Neural cell (in vitro differentiated cells): Measurements from ENCODE around the gene NLRC5. TPM values are rescaled to one million over a fixed set of nuclear protein-coding genes. Genes with fewer than 3 reads are reported as not detected.

Experiments
- H2AFZ ChIP-seq: fragments of 200-600, 300-800 bp; sonication (generic), shearing (Covaris generic); 2 replicates; pipeline ENCODE4 v1.6.0; 2014; ENCODE audit warnings: low read depth, mild to moderate bottlenecking, antibody characterized with exemption, low read length, moderate library complexity
- H3F3A ChIP-seq: fragments of 200-600 bp; shearing (Covaris generic); 2 replicates; pipeline ENCODE4 v1.6.1; 2016; ENCODE audit warnings: mild to moderate bottlenecking, moderate library complexity, mixed read lengths, antibody characterized with exemption, low read length; ENCODE audit not compliant: insufficient read depth, poor library complexity, severe bottlenecking
- H3K27ac ChIP-seq: fragments of 200-600, 300-800 bp; sonication (generic), shearing (Covaris generic); 2 replicates; pipeline ENCODE4 v1.5.1; 2014; ENCODE audit warnings: mild to moderate bottlenecking, low read length, moderate library complexity
- H3K27me3 ChIP-seq: fragments of 300-800, 200-600 bp; sonication (generic), shearing (Covaris generic); 2 replicates; pipeline ENCODE4 v1.6.0; 2014; ENCODE audit warnings: mild to moderate bottlenecking, low read depth, low read length, moderate library complexity; ENCODE audit not compliant: insufficient read depth
- H3K36me3 ChIP-seq: fragments of 300-800, 200-600 bp; sonication (generic), shearing (Covaris generic); 2 replicates; pipeline ENCODE4 v1.5.1; 2014; ENCODE audit warnings: mild to moderate bottlenecking, antibody characterized with exemption, low read length, moderate library complexity; ENCODE audit not compliant: insufficient read depth
- H3K4me2 ChIP-seq: fragments of 300-800, 200-600 bp; sonication (generic), shearing (Covaris generic); 2 replicates; pipeline ENCODE4 v1.6.0; 2014; ENCODE audit warnings: mild to moderate bottlenecking, low read length
- H3K4me3 ChIP-seq: fragments of 300-800, 200-600 bp; sonication (generic), shearing (Covaris generic); 2 replicates; pipeline ENCODE4 v1.5.1; 2014; ENCODE audit warnings: mild to moderate bottlenecking, low read length, moderate library complexity
- H3K79me2 ChIP-seq: fragments of 200-600 bp; shearing (Covaris generic); replicated peaks from 2 replicates; pipeline ENCODE4 v1.6.0; 2014; ENCODE audit warnings: mild to moderate bottlenecking, low read length, moderate library complexity; ENCODE audit not compliant: insufficient read depth
- H3K9ac ChIP-seq: fragments of 300-800, 200-600 bp; sonication (generic), shearing (Covaris generic); 2 replicates; pipeline ENCODE4 v1.6.1; 2016; ENCODE audit warnings: mild to moderate bottlenecking, low read length, mixed read lengths
- H3K9me2 ChIP-seq: fragments of 200-600 bp; shearing (Covaris generic); 2 replicates; pipeline ENCODE4 v1.6.1; 2016; ENCODE audit warnings: mild to moderate bottlenecking, low read length, mixed read lengths; ENCODE audit not compliant: insufficient read depth
- H3K9me3 ChIP-seq: fragments of 200-600, 300-800 bp; sonication (generic), shearing (Covaris generic); 2 replicates; pipeline ENCODE4 v1.6.1; 2016; ENCODE audit warnings: mild to moderate bottlenecking, mixed run types, low read length, moderate library complexity, mixed read lengths
- H4K20me1 ChIP-seq: fragments of 200-600 bp; shearing (Covaris generic); 2 replicates; pipeline ENCODE4 v1.6.1; 2016; ENCODE audit warnings: mild to moderate bottlenecking, mixed run types; ENCODE audit not compliant: insufficient read depth
- EP300 ChIP-seq: fragments of 450-650 bp; conservative IDR thresholded peaks from 2 replicates; pipeline ENCODE4 v1.6.1; 2014; ENCODE audit warnings: antibody characterized with exemption, mild to moderate bottlenecking, moderate library complexity; ENCODE audit not compliant: poor library complexity, severe bottlenecking
- EZH2 ChIP-seq: fragments of 200-600, 300-800 bp; shearing (Covaris generic), sonication (generic); IDR thresholded peaks from 2 replicates; pipeline ENCODE4 v1.6.1; 2014; ENCODE audit warnings: antibody characterized with exemption, low read length, borderline replicate concordance, mild to moderate bottlenecking; ENCODE audit not compliant: insufficient read depth, poor library complexity, severe bottlenecking
- MXI1 ChIP-seq: fragments of 450-650 bp; conservative IDR thresholded peaks from 2 replicates; pipeline ENCODE4 v1.6.1; 2014; ENCODE audit warnings: antibody characterized with exemption, mild to moderate bottlenecking; ENCODE audit not compliant: poor library complexity, severe bottlenecking
- POLR2AphosphoS5 ChIP-seq: IDR thresholded peaks from 2 replicates; pipeline ENCODE4 v1.6.1; 2012
- RAD21 ChIP-seq: fragments of 450-650 bp; conservative IDR thresholded peaks from 2 replicates; pipeline ENCODE4 v1.6.1; 2014; ENCODE audit warnings: antibody characterized with exemption, mild to moderate bottlenecking, moderate library complexity
- REST ChIP-seq: IDR thresholded peaks from 2 replicates; pipeline ENCODE4 v1.6.1; 2012; ENCODE audit warnings: borderline replicate concordance
- SMC3 ChIP-seq: fragments of 450-650 bp; conservative IDR thresholded peaks from 2 replicates; pipeline ENCODE4 v1.6.1; 2014; ENCODE audit warnings: antibody characterized with exemption, mild to moderate bottlenecking, moderate library complexity; ENCODE audit not compliant: poor library complexity
- TAF1 ChIP-seq: IDR thresholded peaks from 2 replicates; pipeline ENCODE4 v1.6.1; 2012; ENCODE audit warnings: low read depth
- polyA plus RNA-seq: library from polyadenylated mRNA; depleted of rRNA; stranded (reverse); fragments of >200 nt; gene quantifications from 2 replicates; pipeline ENCODE4 v1.2.3, GENCODE V29; 2014
- TF ChIP-seq, protein P1 (sequence below): fragments of 450-650 bp; IDR thresholded peaks from 2 replicates; pipeline ENCODE4 v1.5.1; 2014; ENCODE audit warnings: antibody characterized with exemption, mild to moderate bottlenecking, moderate library complexity; ENCODE audit not compliant: poor library complexity, severe bottlenecking

The NLRC5 gene
- polyA plus RNA-seq, 1 donor from 2014 or later, result not detected

DNA sequence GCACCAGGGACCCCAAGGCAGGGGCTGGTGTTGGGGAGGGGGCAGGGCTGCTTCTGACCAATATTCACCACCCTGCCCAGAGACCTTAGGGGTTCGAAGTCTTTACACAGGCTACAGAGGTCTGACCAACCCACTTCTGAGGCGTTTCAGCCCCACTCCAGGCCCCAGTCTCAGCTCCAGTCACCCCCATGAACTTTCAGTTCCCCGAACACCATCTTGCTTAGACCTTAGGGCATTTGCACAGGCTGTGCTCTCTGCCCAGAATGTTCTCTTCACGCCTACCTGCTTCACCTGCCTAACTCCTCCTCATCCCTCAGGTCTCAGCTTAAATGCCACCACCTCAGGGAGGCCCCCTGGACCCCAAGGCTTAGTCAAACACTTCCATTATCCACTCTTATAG, 77.3 kb downstream of the NLRC5 start:
- Histone ChIP-seq H3K27ac (no peak overlapping the region), H3K4me2 (no peak overlapping the region), H2AFZ (no peak overlapping the region), H3K36me3 (no peaks in the 10 kb centered on the region), H3K79me2 (no peaks in the 10 kb centered on the region), H3K9ac (no peak overlapping the region), H3K4me3 (no peak overlapping the region), H3K9me2 (no peaks in the 10 kb centered on the region), H3F3A (no peaks in the 10 kb centered on the region), H4K20me1 (no peaks in the 10 kb centered on the region), H3K27me3 (no peaks in the 10 kb centered on the region), H3K9me3 (no peaks in the 10 kb centered on the region)
- no peak for TF ChIP-seq RAD21
- TF ChIP-seq POLR2AphosphoS5, result no peak
- TF ChIP-seq EZH2, result no peak
- TF ChIP-seq, protein P1, sequence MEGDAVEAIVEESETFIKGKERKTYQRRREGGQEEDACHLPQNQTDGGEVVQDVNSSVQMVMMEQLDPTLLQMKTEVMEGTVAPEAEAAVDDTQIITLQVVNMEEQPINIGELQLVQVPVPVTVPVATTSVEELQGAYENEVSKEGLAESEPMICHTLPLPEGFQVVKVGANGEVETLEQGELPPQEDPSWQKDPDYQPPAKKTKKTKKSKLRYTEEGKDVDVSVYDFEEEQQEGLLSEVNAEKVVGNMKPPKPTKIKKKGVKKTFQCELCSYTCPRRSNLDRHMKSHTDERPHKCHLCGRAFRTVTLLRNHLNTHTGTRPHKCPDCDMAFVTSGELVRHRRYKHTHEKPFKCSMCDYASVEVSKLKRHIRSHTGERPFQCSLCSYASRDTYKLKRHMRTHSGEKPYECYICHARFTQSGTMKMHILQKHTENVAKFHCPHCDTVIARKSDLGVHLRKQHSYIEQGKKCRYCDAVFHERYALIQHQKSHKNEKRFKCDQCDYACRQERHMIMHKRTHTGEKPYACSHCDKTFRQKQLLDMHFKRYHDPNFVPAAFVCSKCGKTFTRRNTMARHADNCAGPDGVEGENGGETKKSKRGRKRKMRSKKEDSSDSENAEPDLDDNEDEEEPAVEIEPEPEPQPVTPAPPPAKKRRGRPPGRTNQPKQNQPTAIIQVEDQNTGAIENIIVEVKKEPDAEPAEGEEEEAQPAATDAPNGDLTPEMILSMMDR, result no peak
- no peak for TF ChIP-seq SMC3
- TF ChIP-seq TAF1, result no peak
- TF ChIP-seq REST, result no peak
- no peak for TF ChIP-seq EP300
- TF ChIP-seq MXI1, result no peak

DNA sequence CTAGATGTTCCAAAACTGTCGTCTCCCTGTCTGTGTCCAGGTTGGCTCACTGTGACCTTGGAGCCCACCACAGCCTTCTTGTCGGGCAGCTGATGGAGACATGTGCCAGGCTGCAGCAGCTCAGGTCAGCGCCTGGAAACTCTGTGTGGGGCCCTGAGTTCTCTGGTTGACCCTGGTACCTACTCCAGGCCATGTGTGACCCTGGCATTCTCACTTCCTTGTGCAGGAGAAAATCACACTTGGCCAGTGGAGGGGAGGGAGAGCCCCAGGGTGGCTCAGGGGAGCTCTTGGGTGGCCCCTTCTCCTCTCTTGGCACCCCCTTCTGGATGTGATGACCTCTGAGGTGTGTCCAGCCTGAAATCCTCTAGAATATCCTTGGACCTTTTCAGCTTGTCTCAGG, 78.0 kb downstream of the NLRC5 start:
- no peak overlapping the region for H3K9ac ChIP-seq
- no peaks in the 10 kb centered on the region for H3K27me3 ChIP-seq
- TF ChIP-seq TAF1 (no peak), POLR2AphosphoS5 (no peak)
- H4K20me1 ChIP-seq, result no peaks in the 10 kb centered on the region
- no peak overlapping the region for H2AFZ ChIP-seq
- no peaks in the 10 kb centered on the region for H3K79me2 ChIP-seq
- no peaks in the 10 kb centered on the region for H3K9me2 ChIP-seq
- H3K4me3 ChIP-seq, result no peak overlapping the region
- H3K27ac ChIP-seq, result no peak overlapping the region
- no peaks in the 10 kb centered on the region for H3K36me3 ChIP-seq
- H3F3A ChIP-seq, result no peaks in the 10 kb centered on the region
- no peaks in the 10 kb centered on the region for H3K9me3 ChIP-seq
- H3K4me2 ChIP-seq, result no peak overlapping the region

- H4K20me1 ChIP-seq, result no peaks in the 10 kb centered on the region
- no peak overlapping the region for H3K4me2 ChIP-seq
These were observed 79.7 kb downstream of the NLRC5 start for GRCh38 chr16:57069053-57069452.

More at GRCh38 chr16:57069053-57069452, 79.7 kb downstream of the NLRC5 start:
- no peaks in the 10 kb centered on the region for H3K79me2 ChIP-seq
- H3K27me3 ChIP-seq, result no peaks in the 10 kb centered on the region
- no peak overlapping the region for H3K4me3 ChIP-seq
- H3K36me3 ChIP-seq, result no peaks in the 10 kb centered on the region
- H3K9me3 ChIP-seq, result no peaks in the 10 kb centered on the region
- TF ChIP-seq EP300 (no peak), POLR2AphosphoS5 (no peak), RAD21 (no peak), MXI1 (no peak), SMC3 (no peak), TAF1 (no peak), EZH2 (no peak), REST (no peak)
- TF ChIP-seq, protein P1, result no peak
- no peaks in the 10 kb centered on the region for H3K9me2 ChIP-seq
- no peak overlapping the region for H3K27ac ChIP-seq
- no peak overlapping the region for H3K9ac ChIP-seq
- H3F3A ChIP-seq, result no peaks in the 10 kb centered on the region
- no peak overlapping the region for H2AFZ ChIP-seq
